ENCODE measurements around the gene POU2F1.
"Not testable (repeated sequence)": the region's sequence is repeated elsewhere in the genome, so short reads cannot be mapped to it uniquely, and the experiment has no call there.

The POU2F1 gene

GRCh38 chr1:167198518-167199133, 22.1 kb upstream of the POU2F1 start:
- Histone ChIP-seq H3K27me3 (no peaks in the 10 kb centered on the region), H3K36me3 (no peaks in the 10 kb centered on the region), H3K9me3 (no peaks in the 10 kb centered on the region), H3K4me3 (ENCODE audit: low read depth in 1 of 2, low read length in 1 of 2) (no peak overlapping the region), H3K4me1 (ENCODE audit: control insufficient read depth in 1 of 2, insufficient read depth in 1 of 2, low read depth in 1 of 2, low read length in 1 of 2) (no peaks in the 10 kb centered on the region), H3K27ac (no peak overlapping the region)
- no peak for TF ChIP-seq CTCF (IDR thresholded peaks at IDR 0.05)

GRCh38 chr1:167199656-167200055, 21.0 kb upstream of the POU2F1 start:
- H3K4me1 ChIP-seq (ENCODE audit: control insufficient read depth in 1 of 2, insufficient read depth in 1 of 2, low read depth in 1 of 2, low read length in 1 of 2) = no peaks in the 10 kb centered on the region
- no peak overlapping the region for H3K4me3 ChIP-seq (ENCODE audit: low read depth in 1 of 2, low read length in 1 of 2)
- no peaks in the 10 kb centered on the region for H3K9me3 ChIP-seq
- H3K36me3 ChIP-seq = no peaks in the 10 kb centered on the region
- no peak for TF ChIP-seq CTCF (IDR thresholded peaks at IDR 0.05)
- no peaks in the 10 kb centered on the region for H3K27me3 ChIP-seq
- H3K27ac ChIP-seq = no peak overlapping the region

GRCh38 chr1:167200272-167200671, 20.4 kb upstream of the POU2F1 start:
- Histone ChIP-seq H3K27me3 (no peaks in the 10 kb centered on the region), H3K4me1 (ENCODE audit: control insufficient read depth in 1 of 2, insufficient read depth in 1 of 2, low read depth in 1 of 2, low read length in 1 of 2) (no peaks in the 10 kb centered on the region), H3K27ac (no peak overlapping the region)

GRCh38 chr1:167200749-167201148, 19.9 kb upstream of the POU2F1 start:
- Histone ChIP-seq H3K27ac (no peak overlapping the region), H3K36me3 (no peaks in the 10 kb centered on the region), H3K9me3 (no peaks in the 10 kb centered on the region), H3K4me1 (ENCODE audit: control insufficient read depth in 1 of 2, insufficient read depth in 1 of 2, low read depth in 1 of 2, low read length in 1 of 2) (no peaks in the 10 kb centered on the region), H3K4me3 (ENCODE audit: low read depth in 1 of 2, low read length in 1 of 2) (no peak overlapping the region), H3K27me3 (no peaks in the 10 kb centered on the region)
- TF ChIP-seq CTCF (IDR thresholded peaks at IDR 0.05) = no peak

More at GRCh38 chr1:167200272-167200671, 20.4 kb upstream of the POU2F1 start:
- H3K36me3 ChIP-seq = no peaks in the 10 kb centered on the region
- TF ChIP-seq CTCF (IDR thresholded peaks at IDR 0.05) = no peak
- H3K4me3 ChIP-seq (ENCODE audit: low read depth in 1 of 2, low read length in 1 of 2) = no peak overlapping the region
- no peaks in the 10 kb centered on the region for H3K9me3 ChIP-seq

- TF ChIP-seq CTCF (IDR thresholded peaks at IDR 0.05) = no peak
- Histone ChIP-seq H3K27me3 (no peaks in the 10 kb centered on the region), H3K9me3 (no peaks in the 10 kb centered on the region), H3K4me3 (ENCODE audit: low read depth in 1 of 2, low read length in 1 of 2) (no peak overlapping the region), H3K27ac (no peak overlapping the region), H3K36me3 (no peaks in the 10 kb centered on the region), H3K4me1 (ENCODE audit: control insufficient read depth in 1 of 2, insufficient read depth in 1 of 2, low read depth in 1 of 2, low read length in 1 of 2) (no peaks in the 10 kb centered on the region)
Observed at GRCh38 chr1:167202049-167202448, 18.6 kb upstream of the POU2F1 start.

GRCh38 chr1:167205306-167206050, 15.2 kb upstream of the POU2F1 start:
- not testable (repeated sequence) for H3K4me3 ChIP-seq (ENCODE audit: low read depth in 1 of 2, low read length in 1 of 2); H3K4me1 ChIP-seq (ENCODE audit: control insufficient read depth in 1 of 2, insufficient read depth in 1 of 2, low read depth in 1 of 2, low read length in 1 of 2); H3K27me3 ChIP-seq; H3K36me3 ChIP-seq; H3K27ac ChIP-seq
- H3K9me3 ChIP-seq = peaks cover 12% of the 10 kb centered on the region

Measured in neutrophil (primary cell).